Activated T-helper 1 cell treated with Interleukin-2 at 50 U/mL for 16 hours (primary cell): ENCODE measurements around the gene HDAC2.
"Not testable (repeated sequence)": the region's sequence is repeated elsewhere in the genome, so short reads cannot be mapped to it uniquely, and the experiment has no call there.

ENCODE experiments used
- DNase-seq: peaks from one replicate; pipeline ENCODE4 v3.0.0-alpha.2; 2020; ENCODE audit warnings: low read depth

HDAC2 gene

GRCh38 chr6:113970805-113971676 lies at the start of gene HDAC2:
HDAC2 (minus strand) TSS chr6:113971148; CDS start chr6:113970908, 240 bp downstream.
- peak; percentile 77 for DNase-seq

GRCh38 chr6:114020196-114020595 lies 49.2 kb upstream of the HDAC2 start:
- DNase-seq: no peak

- not testable (repeated sequence) for DNase-seq
These were observed 46.2 kb upstream of the HDAC2 start for GRCh38 chr6:114017146-114017545.

GRCh38 chr6:114014106-114014505 lies 43.2 kb upstream of the HDAC2 start:
- DNase-seq: not testable (repeated sequence)

GRCh38 chr6:114011486-114011885 lies 40.5 kb upstream of the HDAC2 start:
- DNase-seq: not testable (repeated sequence)

GRCh38 chr6:114010540-114010939 lies 39.6 kb upstream of the HDAC2 start:
- no peak for DNase-seq

GRCh38 chr6:114009192-114009591 lies 38.2 kb upstream of the HDAC2 start:
- DNase-seq: no peak

GRCh38 chr6:114008331-114008730 lies 37.4 kb upstream of the HDAC2 start:
- no peak for DNase-seq

GRCh38 chr6:114007516-114007915 lies 36.6 kb upstream of the HDAC2 start:
- no peak for DNase-seq

GRCh38 chr6:114001354-114001753 lies 30.4 kb upstream of the HDAC2 start:
- DNase-seq: no peak

- no peak for DNase-seq
These were observed 29.1 kb upstream of the HDAC2 start for GRCh38 chr6:114000069-114000468.

- DNase-seq: no peak
These were observed 28.3 kb upstream of the HDAC2 start for GRCh38 chr6:113999284-113999683.

- no peak for DNase-seq
These were observed 27.9 kb upstream of the HDAC2 start for GRCh38 chr6:113998811-113999210.

- no peak for DNase-seq
These were observed 26.2 kb upstream of the HDAC2 start for GRCh38 chr6:113997116-113997515.

- no peak for DNase-seq
These were observed 24.7 kb upstream of the HDAC2 start for GRCh38 chr6:113995634-113996033.

GRCh38 chr6:113994934-113995342 lies 24.0 kb upstream of the HDAC2 start:
- no peak for DNase-seq

GRCh38 chr6:113989675-113990074 lies 18.7 kb upstream of the HDAC2 start:
- no peak for DNase-seq

- not testable (repeated sequence) for DNase-seq
These were observed 11.7 kb upstream of the HDAC2 start for GRCh38 chr6:113982675-113983074.

- DNase-seq: no peak
These were observed 11.2 kb upstream of the HDAC2 start for GRCh38 chr6:113982055-113982550.

- no peak for DNase-seq
These were observed 10.1 kb upstream of the HDAC2 start for GRCh38 chr6:113980937-113981554.

GRCh38 chr6:113979937-113980336 lies 9.0 kb upstream of the HDAC2 start:
- no peak for DNase-seq

- no peak for DNase-seq
These were observed 7.2 kb upstream of the HDAC2 start for GRCh38 chr6:113978084-113978675.

GRCh38 chr6:113976806-113977205 lies 5.9 kb upstream of the HDAC2 start:
- DNase-seq: no peak
